Measurements from ENCODE around the gene TBC1D9B.

Gene TBC1D9B

GRCh38 chr5:179918742-179919486 lies 11.2 kb upstream of the TBC1D9B start:
- DNase-seq (ENCODE audit: low read depth): no peak
- TF ChIP-seq, protein P1, sequence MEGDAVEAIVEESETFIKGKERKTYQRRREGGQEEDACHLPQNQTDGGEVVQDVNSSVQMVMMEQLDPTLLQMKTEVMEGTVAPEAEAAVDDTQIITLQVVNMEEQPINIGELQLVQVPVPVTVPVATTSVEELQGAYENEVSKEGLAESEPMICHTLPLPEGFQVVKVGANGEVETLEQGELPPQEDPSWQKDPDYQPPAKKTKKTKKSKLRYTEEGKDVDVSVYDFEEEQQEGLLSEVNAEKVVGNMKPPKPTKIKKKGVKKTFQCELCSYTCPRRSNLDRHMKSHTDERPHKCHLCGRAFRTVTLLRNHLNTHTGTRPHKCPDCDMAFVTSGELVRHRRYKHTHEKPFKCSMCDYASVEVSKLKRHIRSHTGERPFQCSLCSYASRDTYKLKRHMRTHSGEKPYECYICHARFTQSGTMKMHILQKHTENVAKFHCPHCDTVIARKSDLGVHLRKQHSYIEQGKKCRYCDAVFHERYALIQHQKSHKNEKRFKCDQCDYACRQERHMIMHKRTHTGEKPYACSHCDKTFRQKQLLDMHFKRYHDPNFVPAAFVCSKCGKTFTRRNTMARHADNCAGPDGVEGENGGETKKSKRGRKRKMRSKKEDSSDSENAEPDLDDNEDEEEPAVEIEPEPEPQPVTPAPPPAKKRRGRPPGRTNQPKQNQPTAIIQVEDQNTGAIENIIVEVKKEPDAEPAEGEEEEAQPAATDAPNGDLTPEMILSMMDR (IDR thresholded peaks at IDR 0.05; ENCODE audit: low read length, missing control alignments): no peak
- no peak overlapping the region for H3K4me3 ChIP-seq (replicated peaks; ENCODE audit: low read depth, low read length)

DNA sequence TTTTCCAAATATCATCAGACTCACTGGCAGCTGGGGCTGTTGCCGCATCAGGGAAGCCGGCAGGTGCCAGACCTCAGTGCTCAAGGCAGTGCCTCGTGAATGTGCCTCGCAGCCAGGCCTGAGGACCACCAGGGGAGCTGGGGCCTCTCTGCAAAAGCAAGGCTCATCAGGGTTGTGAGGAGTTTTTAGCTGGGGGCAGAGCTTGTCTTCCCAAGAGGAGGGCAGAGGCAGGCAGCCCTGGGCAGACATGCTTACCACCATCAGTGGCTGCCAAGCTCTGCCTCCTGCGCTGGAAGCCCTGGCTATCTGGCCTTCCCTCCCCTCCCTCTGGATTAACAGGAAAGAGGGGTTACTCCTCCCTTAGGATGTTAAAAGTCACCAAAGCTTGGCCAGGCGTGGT lies 8.8 kb upstream of the TBC1D9B start:
- H3K4me3 ChIP-seq (replicated peaks; ENCODE audit: low read depth, low read length): no peak overlapping the region
- DNase-seq (ENCODE audit: low read depth): no peak
- TF ChIP-seq, protein P1 (IDR thresholded peaks at IDR 0.05; ENCODE audit: low read length, missing control alignments): no peak

GRCh38 chr5:179915406-179915935 lies 7.8 kb upstream of the TBC1D9B start:
- no peak overlapping the region for H3K4me3 ChIP-seq (replicated peaks; ENCODE audit: low read depth, low read length)
- TF ChIP-seq, protein P1 (IDR thresholded peaks at IDR 0.05; ENCODE audit: low read length, missing control alignments): no peak
- DNase-seq (ENCODE audit: low read depth): no peak

DNA sequence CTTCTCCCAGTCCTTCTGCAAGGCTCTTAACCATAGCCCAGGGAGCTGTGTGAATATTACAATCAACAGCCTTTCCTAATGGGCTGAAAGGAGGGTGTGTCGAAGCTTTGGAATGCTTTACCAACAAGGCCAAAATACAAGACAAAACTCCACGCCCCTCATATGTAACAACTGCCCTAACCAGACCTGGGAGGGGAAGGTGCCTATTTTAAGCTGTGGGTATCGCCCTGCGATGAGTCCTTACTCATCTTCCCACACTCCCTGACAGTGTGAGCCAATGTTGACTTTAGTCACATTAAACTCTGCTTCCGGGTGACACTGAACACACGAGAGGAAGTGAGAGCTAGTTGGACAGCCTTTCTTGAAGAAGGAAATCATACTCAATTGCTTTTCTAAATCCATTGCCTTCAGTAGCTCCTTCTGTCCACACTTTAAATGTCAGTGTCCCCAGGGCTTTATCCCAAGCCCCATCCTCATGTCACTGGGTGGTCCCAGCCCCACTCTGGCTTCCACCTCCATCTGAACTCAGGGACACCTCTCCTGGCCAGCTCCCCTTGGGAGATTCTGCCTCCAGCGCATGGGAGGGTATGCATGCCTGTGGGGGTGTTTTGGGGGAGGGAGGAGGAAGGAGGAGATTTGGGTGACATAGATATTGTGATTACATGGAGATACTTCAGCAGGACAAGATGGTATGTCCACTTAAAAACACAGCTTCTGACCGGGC lies 6.5 kb upstream of the TBC1D9B start:
- no peak overlapping the region for H3K4me3 ChIP-seq (replicated peaks; ENCODE audit: low read depth, low read length)
- peak; percentile 9 for DNase-seq (ENCODE audit: low read depth)
- TF ChIP-seq, protein P1 (IDR thresholded peaks at IDR 0.05; ENCODE audit: low read length, missing control alignments): no peak

- TF ChIP-seq, protein P1 (IDR thresholded peaks at IDR 0.05; ENCODE audit: low read length, missing control alignments): no peak
- H3K4me3 ChIP-seq (replicated peaks; ENCODE audit: low read depth, low read length): no peak overlapping the region
- DNase-seq (ENCODE audit: low read depth): no peak
These were observed 5.8 kb upstream of the TBC1D9B start for GRCh38 chr5:179913461-179913860.

DNA sequence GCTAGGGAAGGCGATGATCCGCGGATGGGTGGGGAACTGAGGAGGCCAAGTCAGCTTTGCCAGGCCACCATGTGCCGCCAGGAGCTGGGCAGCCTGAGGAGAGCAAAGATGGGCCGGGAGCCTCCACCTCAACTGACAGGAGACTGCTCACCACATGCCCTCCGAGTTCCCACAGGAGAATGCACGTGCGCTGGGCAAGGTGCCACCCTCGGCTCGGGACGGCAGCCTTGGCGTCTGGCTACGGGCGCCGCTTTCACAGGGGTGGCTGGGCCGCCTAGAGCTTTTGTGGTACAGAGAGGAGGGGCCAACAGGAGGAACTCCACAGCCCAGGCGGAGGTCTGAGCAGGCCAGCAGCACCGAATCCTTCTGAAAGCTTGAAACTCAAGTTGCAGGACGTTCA lies 5.3 kb upstream of the TBC1D9B start:
- TF ChIP-seq, protein P1 (IDR thresholded peaks at IDR 0.05; ENCODE audit: low read length, missing control alignments): no peak
- no peak for DNase-seq (ENCODE audit: low read depth)
- H3K4me3 ChIP-seq (replicated peaks; ENCODE audit: low read depth, low read length): no peak overlapping the region
